GM19328 (cell line): Measurements from ENCODE around the gene CDH16.

Source experiments
- ATAC-seq: cut with Tn5 transposase; IDR thresholded peaks from one replicate; pipeline ENCODE4 v1.9.1; 2021; ENCODE audit warnings: mild to moderate bottlenecking, moderate library complexity; ENCODE audit not compliant: unreplicated experiment

The CDH16 gene

DNA sequence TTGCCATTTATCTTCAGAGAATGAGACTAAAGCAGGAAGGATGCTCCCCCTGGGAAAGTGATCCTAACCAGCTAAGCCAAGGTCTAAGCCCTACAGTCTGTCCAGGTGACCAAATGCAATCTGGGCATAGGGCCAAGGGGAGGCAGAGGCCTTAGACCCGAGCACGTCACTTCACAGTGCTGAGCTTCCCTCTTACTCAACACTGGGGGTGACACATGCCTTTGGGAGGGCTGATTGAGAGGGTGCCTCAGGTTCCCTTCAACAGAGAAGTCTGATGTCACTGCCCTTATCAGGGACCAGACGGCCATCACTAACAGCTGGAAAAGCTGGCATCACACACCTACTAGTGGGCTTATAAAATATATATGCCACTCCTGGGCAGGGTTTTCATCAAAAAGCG lies 11.5 kb upstream of the CDH16 start:
- no peak for ATAC-seq

DNA sequence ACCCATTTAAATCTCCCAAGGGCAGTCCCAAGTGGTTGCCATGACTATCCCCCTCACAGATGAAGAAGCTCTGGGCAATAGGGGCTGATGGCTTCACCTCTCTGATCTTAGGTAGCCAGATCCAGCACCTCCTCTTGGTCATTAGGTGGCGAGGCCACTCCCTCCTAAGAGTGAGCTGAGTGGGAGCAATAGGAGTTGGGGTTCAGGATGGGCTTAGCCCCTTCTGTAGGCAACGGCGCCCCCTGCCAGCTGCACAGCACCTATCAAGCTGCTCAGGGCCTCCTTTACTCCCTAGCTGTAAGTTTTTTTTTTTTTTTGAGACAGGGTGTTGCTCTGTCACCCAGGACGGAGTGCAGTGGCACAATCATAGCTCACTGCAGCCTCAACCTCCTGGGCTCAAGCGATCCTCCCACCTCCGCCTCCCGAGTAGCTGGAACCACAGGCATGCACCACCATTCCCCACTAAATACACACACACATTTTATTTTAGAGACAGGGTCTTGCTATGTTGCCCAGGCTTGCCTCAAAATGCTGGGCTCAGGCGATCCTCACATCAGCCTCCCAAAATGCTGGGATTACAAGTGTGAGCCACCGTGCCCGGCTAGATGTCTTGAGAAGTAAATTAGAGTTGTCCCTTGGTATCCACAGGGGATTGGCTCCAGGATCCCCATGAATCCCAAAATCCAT lies 10.2 kb upstream of the CDH16 start:
- ATAC-seq = no peak

DNA sequence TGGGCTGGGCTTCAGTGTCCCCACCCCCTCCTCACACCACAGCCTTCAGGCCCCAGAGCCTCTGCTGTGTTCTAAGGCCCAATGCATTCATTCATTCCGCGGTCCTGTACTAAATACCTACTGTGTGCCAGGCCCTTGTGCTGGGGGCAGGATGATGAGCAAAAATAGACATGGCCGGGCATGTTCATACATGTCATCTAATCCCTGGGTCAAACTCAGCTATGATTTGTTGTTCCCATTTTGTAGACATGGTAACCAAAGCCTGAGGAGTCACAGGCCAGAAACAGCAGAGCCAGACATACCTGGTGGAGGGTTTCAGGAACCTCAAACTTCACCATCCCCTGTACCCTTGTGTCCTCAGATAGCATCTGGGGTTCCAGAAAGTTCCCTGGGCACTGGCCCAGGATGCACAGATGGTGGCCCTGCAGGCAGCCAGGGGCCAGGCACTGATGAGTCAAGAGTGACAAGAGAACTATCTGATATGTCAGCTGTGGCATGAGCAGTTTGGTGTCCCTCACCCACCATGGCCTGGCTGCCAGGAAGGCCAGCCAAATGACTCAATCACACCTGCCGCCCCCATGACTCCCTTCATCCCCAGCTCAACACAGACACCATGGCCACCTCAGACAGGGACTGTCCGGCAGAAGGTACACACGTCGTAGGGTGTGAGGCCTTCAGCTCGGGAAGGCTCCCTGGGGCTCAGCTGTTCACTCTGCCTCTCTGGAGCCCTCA lies 9.4 kb upstream of the CDH16 start:
- no peak for ATAC-seq

DNA sequence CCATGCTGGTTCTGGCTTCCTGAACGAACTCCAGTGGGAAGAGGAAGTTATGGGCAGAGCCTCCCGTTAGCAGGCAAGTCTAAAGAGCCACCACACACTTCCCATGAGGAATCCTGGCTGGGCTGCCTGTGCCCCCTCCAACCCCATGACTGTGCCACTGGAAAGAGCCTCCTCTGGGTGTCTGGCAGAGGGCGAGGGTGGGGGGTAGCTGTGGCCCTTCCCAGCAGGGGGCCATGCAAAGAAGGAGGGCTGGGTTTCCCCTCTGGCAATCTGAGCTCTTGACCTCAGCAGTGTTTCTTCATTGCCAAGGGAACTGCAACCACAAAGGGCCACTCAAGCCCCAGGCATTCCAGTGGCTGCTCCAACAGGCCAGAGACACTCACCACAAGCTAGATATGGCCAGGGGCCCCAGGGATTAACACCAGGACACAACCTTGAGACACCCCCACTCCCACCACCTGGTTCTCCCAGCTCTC lies 8.3 kb upstream of the CDH16 start:
- no peak for ATAC-seq

DNA sequence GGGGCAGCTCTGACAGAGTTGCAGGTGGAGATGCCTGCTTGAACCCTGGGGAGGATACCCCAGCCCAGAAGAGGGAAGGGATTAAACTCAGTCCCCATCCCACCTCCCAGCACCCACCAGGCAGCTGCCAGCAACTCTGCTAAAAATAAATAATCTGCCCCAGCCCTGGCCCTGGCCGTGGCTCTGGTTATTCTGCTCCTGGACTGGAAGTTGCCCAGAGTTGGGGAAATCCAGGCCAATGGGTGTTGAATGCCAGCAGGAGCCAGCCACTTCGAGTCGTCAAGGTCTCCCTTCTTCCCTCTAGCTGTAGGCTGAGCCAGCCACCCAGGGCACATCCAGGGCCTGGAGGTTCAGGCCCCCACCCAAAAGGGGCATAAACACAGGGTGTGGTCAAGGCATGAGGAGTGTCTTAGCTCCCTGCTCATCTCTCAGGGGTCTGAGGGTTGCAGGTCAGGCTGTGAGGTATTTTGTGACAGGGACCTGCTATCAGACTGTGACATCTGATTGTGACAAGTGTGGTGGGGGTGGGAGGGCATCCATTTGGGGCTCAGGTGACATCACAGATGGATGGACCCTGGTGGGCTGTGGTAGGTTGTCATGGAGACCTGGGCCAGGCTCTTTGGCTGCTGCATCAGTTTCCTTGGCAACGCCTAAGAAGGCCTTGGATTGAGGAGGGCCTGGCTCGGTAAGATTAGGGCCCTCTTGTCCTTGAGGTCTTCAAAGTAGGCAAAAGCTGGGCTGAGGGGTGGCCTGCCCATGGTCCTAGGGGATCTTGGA lies 7.7 kb upstream of the CDH16 start:
- ATAC-seq = no peak

DNA sequence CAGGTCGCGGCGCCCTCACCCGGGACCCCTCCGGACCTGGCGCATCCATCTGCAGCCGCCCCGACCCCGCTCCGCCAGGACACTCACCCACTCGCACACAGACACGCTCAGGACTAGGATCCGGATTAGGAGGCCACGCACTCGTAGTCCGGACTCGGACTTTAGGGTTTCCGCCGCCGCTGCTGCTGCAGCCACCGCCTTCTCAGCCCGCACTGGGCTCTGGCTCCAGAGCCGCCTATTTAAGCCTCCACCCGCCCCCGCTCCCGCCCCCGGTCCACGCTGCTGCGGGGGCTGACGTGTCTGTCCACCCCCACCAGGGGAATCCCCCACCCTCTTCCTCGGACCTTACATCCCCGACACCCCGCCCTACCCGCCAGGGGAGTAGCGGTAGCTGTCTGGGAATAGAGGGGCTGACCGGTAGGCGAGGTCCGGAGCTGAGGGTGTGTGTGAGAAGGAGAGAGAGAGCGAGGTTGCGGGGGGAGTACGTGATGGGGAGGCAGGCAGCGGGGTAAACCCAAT lies 6.7 kb upstream of the CDH16 start, which contains the start of gene RRAD:
Gene RRAD (minus strand): TSS at position 214 of the 519 bp plus-strand sequence. CDS start 356 bp downstream, outside the sequence.
- ATAC-seq = no peak

DNA sequence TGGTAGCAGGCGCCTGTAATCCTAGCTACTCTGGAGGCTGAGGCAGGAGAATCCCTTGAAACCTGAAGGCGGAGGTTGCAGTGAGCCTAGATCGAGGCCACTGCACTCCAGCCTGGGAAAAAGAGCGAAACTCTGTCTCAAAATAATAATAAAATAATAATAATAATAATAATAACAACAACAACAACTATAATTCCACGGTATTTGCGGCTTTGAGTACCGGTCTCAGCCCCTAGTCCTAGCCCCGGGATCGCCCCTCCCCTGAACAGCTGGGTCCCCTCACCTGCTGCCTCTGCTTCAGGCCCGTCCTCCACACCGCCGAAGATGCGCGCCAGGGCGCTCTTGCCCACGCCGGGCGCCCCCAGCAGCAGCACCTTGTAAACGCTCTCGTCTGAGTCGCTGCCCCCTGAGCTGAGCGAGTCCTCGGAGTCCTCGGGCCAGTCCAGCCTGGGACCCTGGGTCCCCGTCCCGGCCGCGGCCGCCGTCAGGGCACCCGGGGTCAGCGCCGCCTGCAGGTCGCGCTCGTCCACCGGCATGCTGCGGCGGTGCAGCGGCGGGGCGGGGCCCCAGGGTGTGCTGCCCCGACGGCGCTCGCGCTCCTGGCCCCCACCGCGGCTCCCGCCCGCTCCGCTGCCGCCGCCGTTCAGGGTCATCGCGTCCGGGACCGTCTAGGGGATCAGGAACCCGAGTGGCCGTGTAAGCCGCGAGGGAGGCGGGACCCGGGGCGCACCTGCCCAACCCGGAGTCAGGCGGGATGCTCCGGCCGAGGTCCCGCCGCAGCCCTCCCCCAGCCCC lies 6.0 kb upstream of the CDH16 start:
- no peak for ATAC-seq

DNA sequence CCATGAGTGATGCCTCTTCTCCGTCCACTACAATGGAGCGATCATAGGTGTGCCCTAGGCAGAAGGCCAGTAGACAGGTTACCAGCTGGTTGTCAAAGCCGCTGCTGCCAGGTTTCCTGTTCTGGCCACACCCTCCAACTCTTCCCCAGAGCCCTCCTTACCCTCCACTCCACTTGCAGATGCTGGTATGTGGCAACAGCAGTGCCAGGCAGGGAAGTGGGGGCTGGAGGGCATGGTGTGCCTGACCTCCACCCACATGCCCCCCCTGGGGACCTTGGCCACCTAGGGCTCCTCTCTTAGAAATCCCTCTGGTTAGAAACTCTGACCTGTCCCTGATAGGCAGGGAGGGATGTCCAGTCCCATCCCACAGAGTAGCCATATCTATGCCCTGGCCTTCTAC lies 5.2 kb upstream of the CDH16 start:
- ATAC-seq = no peak

DNA sequence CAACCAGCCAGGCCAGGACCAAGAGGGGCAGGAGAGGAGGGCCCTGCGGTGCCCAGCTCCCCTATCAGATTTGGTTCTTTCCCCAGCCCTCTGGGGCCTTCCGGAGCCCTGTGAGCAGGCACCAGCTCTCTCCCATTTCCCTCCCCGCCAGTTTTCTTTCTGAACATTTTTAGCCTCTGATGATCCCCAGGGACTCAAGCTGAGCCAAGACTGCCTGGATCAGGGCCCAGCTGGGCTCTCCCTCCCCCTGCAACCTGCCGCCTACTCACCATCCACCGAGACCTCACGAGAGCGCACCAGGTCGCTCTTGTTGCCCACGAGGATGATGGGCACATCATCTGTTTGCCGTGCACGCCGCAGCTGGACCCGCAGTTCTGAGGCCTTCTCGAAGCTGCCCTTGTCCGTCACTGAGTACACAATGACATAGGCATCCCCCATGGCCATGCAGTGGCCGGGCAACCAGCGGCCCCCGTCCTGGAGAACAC lies 4.6 kb upstream of the CDH16 start:
- ATAC-seq = no peak

DNA sequence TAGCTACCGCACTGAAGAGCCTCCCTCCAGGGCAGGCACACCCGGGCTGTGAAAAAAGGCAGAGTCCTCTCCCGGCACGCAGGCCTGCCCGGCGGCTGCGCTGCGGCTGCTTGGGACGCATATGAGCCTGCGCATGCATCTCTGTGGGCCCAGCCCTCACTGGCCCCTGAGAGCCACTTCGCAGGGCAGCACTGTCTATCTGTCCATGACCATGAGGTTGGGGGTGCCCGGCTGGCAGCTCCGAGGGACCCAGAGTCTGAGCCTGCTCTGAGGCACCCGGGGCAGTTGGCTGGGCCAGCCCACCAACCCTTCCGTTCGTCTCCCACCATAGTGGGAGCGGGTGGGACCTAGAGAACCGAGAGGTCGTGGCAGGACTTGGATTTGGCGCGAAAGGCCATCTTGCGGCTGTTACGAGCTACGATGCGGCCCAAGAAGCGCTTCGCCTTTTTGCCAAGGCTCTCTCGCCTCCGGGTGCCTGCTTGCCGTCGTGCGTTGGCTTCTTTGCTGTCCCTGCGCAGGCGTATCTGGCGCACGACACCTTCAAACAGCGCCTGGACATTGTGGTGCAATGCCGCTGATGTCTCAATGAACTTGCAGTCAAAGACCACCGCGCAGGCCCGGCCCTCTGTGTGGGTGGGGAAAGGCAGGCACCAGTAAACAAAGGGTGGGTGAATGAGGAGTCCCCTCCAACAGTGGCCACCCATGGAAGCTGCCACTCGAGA lies 3.2 kb upstream of the CDH16 start:
- ATAC-seq = no peak

DNA sequence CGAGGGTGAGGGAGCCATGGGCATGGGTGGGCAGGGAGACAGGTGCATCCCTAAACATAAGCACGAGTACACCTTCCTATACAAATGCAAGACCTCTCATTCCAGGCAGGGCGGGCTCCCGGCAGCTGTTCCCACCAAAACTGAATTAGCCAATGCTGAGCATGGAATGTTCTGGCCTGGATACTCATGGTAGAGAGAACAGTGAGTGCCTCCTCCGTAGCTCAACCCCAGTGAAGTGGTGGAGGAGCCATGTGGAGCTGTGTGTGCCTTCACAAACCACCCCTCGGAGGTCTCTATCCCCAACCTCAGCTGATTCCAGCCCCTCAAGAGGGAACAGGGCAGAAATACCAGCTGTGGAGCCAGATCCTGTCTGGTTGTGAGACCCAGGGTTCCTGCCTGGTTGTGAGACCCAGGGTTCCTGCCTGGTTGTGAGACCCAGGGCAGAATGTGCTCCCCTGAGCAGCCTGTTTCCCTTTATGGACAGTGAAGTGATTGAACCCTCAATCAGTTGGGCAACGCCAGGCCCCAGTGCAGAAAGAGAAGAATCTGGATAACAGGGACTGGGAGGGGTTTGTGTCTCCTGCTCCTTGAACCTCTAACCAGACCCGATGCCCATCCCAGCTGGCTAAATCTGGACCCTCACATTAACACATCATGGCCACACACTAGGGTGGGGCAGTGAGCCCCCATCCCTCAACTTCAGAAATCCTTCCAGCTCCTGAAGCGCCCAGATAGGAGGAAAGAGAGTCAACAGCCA lies 2.4 kb upstream of the CDH16 start:
- no peak for ATAC-seq

DNA sequence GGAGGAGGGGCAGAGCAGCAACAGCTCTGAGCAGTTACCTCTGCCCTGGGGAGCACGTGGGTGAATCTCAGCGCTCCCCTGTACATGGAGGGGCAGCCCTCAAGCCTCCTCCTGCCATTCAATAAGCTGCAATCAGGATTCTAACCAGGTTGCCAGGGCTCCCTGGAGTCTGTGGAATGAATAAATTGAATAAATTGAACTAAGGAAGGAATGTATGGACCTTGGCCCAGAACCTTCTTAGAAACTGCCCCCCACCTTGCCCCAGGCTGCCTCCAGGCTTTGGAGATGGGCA lies 1.6 kb upstream of the CDH16 start:
- no peak for ATAC-seq

DNA sequence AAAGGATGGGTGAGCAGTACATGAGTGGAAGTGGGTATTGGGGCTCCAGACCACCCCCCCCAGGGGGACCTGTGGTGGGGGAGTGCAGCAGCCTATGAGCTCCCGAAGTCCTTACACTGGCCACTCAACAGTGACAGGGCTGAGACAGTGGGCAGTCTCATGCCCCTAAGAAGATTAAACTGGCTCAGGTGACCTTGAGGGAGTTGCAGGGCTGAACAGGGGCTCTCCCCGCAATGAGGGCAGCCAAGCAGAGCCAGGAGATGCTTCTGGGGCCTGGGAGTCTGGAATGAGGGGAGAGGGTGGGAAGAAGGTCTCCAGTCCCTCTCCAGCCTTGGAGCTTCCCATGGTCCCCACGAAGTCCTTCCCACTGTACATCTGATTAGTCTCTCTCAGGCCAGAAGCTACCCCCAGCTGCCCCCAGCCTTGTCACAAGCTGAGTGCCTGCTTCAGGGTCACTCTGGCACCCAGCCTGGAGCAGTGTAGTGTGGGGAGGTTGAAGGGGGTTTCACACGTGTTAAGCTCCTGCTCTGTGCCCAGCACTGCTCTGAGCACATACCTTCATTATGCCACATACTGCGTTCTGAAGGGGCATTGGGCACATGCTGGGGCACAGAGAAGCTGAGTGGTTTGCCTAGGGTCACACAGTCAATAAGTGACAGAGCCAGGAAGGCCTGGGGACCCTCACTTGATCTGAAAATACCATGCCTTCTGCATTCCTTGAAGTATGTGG lies 1.0 kb upstream of the CDH16 start:
- no peak for ATAC-seq

DNA sequence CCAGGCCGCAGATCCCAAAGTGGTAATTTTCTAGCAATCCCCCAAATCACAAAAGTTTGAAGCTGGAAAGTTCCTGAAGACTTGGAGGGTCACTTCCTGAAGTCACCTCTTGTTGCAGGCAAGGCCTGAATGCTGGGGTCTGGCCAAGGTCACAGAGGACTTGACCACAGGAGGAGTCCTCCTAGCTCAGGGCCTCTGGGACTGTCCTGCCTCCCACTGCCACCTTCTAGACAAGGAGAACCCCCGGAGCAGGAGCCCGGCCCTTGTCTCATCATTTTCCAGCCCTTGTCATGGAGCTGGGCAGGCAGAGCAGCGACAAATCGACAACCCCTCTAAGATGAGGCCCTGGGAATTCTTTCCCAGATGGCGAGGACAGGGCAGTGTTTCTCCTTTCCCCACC lies 330 bp downstream of the CDH16 start:
- ATAC-seq = no peak

DNA sequence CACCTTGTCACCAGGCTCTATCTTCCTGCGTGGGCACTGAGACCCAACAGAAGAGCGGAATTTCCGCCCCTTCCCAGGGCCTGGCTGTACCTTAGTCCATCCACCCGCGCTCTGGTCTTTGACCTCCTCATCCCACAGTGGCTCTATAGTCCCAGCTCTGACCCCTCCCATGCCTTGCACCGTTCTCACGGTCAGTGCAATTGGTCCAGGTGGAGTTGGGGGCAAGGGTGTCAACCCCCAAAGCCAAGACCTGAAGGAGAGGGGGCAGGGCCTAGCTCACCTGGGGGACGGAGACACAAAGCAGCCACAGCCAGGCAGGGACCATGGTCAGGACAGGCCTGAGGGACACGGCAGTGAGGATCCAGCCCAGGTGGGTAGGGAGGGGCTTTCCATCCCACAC lies 944 bp downstream of the CDH16 start:
- no peak for ATAC-seq

DNA sequence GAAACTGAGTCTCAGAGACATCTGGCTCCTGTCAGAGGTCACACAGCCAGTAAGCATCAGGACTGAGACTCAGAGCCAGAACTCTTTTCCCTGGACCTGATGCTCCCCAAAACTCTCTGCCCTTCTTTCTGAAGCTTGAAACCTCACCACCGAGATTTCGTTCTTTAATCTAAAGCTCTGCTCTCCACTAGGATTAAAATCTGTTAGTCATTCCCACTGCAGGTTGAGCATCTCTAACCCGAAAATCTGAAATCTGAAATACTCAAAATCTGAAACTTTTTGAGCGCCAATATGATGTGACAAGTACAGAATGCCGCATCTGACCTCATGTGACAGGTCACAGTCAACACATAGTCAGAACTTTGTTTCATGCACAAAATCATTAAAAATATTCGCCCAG lies 2.2 kb downstream of the CDH16 start:
- ATAC-seq = no peak

DNA sequence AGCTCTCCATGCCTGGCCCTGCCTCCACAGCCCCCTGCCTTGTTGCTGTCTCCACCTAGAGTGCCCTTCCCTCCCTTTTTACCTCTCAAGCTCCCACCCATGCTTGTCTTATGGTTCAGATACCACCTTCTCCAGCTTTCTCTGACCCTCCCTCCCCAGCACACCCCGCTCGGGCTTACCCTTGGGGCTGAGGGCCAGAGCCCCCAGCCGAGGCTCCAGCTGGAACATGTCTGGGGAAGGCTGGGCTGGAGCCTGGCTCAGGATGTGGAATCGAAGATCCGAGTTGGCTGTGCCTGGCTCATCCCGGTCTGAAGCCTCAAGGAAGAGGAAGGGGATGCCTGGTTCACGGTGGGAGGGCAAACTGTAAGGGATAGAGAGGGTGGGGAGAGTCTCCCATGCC lies 3.6 kb downstream of the CDH16 start:
- ATAC-seq = no peak

DNA sequence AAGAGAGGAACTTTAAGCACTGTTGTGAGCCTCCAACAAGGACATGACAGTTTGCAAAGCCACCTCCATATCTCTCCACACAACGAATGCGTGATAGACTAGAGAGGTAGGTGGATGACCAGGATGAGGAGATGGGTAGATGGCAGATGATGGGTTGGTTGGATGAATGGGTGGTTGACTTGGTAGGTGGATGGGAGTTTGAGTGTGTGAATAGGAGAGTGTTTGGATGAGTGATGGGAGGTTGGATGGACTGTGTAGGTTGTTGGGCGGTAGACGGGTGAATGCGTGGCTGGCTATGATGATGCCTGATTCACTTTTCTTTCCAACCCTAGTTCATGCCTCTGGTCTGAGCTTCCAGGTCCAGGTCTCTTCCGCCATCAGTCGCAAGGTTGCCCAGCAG lies 4.1 kb downstream of the CDH16 start:
- no peak for ATAC-seq

DNA sequence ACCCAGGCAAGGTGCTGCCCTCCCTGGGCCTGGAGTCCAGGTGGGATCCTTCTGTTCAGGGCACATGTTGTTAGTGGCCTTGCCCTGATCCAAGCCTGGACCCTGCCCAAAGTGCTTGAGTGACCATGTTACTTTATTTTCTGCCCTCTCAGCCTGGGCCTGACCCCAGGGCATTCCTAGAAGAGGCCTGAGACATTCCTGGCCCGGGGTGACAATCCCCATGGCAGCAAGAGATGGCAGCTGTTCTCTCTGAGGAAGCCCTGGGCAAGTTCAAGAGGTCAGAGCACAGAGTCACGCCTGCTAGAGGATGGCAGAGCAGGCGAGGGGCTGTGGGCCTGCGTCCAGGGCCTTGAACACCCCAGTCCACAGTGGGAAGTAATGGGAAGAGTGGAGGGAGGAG lies 5.0 kb downstream of the CDH16 start:
- ATAC-seq = no peak
